ENCODE measurements around the gene DNPH1.

Gene DNPH1

GRCh38 chr6:43178951-43179830, 50.1 kb downstream of the DNPH1 start:
- DNase-seq (ENCODE audit: extremely low read depth, low read depth), result no peak
- TF ChIP-seq, protein P1, sequence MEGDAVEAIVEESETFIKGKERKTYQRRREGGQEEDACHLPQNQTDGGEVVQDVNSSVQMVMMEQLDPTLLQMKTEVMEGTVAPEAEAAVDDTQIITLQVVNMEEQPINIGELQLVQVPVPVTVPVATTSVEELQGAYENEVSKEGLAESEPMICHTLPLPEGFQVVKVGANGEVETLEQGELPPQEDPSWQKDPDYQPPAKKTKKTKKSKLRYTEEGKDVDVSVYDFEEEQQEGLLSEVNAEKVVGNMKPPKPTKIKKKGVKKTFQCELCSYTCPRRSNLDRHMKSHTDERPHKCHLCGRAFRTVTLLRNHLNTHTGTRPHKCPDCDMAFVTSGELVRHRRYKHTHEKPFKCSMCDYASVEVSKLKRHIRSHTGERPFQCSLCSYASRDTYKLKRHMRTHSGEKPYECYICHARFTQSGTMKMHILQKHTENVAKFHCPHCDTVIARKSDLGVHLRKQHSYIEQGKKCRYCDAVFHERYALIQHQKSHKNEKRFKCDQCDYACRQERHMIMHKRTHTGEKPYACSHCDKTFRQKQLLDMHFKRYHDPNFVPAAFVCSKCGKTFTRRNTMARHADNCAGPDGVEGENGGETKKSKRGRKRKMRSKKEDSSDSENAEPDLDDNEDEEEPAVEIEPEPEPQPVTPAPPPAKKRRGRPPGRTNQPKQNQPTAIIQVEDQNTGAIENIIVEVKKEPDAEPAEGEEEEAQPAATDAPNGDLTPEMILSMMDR (IDR thresholded peaks at IDR 0.05; ENCODE audit: low read depth, low read length, missing control alignments), result no peak
- H3K4me3 ChIP-seq (replicated peaks; ENCODE audit: low read depth, low read length), result no peak overlapping the region

DNA sequence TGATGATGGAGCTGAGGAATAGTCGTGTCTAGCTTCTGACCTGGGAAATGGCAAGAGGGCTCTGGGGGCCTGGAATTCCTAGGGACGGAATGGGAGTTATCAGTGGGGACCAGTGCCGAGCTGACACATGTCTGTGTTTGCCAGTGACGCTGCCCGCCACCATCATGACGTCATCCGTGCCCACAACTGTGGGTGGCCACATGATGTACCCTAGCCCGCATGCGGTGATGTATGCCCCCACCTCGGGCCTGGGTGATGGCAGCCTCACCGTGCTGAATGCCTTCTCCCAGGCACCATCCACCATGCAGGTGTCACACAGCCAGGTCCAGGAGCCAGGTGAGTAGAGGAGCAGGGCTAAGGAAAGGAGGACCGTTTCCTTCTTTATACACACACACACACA, 51.1 kb downstream of the DNPH1 start:
- no peak overlapping the region for H3K4me3 ChIP-seq (replicated peaks; ENCODE audit: low read depth, low read length)
- no peak for DNase-seq (ENCODE audit: extremely low read depth, low read depth)
- TF ChIP-seq, protein P1 (IDR thresholded peaks at IDR 0.05; ENCODE audit: low read depth, low read length, missing control alignments), result no peak

- no peak for DNase-seq (ENCODE audit: extremely low read depth, low read depth)
- no peak overlapping the region for H3K4me3 ChIP-seq (replicated peaks; ENCODE audit: low read depth, low read length)
- TF ChIP-seq, protein P1 (IDR thresholded peaks at IDR 0.05; ENCODE audit: low read depth, low read length, missing control alignments), result no peak
Measured at GRCh38 chr6:43176423-43176786, 52.9 kb downstream of the DNPH1 start.

DNA sequence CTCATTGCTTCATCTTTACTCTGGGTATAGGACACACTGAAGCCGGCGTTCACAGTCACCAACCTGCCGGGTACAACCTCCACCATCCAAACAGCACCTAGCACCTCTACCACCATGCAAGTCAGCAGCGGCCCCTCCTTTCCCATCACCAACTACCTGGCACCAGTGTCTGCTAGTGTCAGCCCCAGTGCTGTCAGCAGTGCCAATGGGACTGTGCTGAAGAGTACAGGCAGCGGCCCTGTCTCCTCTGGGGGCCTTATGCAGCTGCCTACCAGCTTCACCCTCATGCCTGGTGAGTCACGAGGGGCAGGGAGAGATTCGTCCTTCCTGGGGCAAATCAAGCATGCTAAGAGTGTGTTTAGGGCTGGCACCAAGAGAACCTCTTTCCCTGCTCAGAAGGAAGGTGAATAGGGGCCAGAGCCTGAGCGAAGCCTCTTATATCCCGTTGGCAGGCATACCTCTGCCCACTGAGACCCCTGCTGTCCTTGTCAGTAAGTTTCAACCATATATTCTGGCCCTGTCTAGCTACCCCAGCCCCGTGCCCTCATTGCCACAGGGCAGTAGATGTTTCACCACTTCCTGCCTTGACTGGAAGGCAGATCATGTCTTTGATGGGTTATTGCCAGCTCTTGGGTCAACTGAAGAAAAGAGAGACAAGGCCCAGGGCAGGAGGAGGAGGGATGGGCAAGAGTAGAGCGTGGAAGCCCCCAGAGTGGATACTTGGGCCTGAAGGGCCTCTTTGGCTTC, 53.4 kb downstream of the DNPH1 start:
- H3K4me3 ChIP-seq (replicated peaks; ENCODE audit: low read depth, low read length), result no peak overlapping the region
- no peak for DNase-seq (ENCODE audit: extremely low read depth, low read depth)
- TF ChIP-seq, protein P1 (IDR thresholded peaks at IDR 0.05; ENCODE audit: low read depth, low read length, missing control alignments), result no peak
